ENCODE data around the gene TNFAIP8L3.

Gene TNFAIP8L3

GRCh38 chr15:51114437-51115119 lies 19.9 kb upstream of the TNFAIP8L3 start:
- no peak for DNase-seq

GRCh38 chr15:51112078-51112477 lies 17.4 kb upstream of the TNFAIP8L3 start:
- no peak for DNase-seq

GRCh38 chr15:51111061-51111460 lies 16.4 kb upstream of the TNFAIP8L3 start:
- DNase-seq, result no peak

GRCh38 chr15:51110171-51110570 lies 15.5 kb upstream of the TNFAIP8L3 start:
- DNase-seq, result no peak

GRCh38 chr15:51108933-51109550 lies 14.3 kb upstream of the TNFAIP8L3 start:
- DNase-seq, result no peak

GRCh38 chr15:51107612-51108011 lies 12.9 kb upstream of the TNFAIP8L3 start:
- no peak for DNase-seq

- no peak for DNase-seq
These were observed 11.8 kb upstream of the TNFAIP8L3 start for GRCh38 chr15:51106481-51106880.

- no peak for DNase-seq
These were observed 10.8 kb upstream of the TNFAIP8L3 start for GRCh38 chr15:51105430-51106016.

GRCh38 chr15:51104512-51104911 lies 9.8 kb upstream of the TNFAIP8L3 start:
- DNase-seq, result no peak

- no peak for DNase-seq
These were observed 8.6 kb upstream of the TNFAIP8L3 start for GRCh38 chr15:51103330-51103729.

GRCh38 chr15:51100785-51101489 lies 6.2 kb upstream of the TNFAIP8L3 start:
- DNase-seq, result no peak

- DNase-seq, result no peak
These were observed 4.5 kb upstream of the TNFAIP8L3 start for GRCh38 chr15:51099185-51099584.

- DNase-seq, result no peak
These were observed 3.6 kb upstream of the TNFAIP8L3 start for GRCh38 chr15:51098331-51098619.

GRCh38 chr15:51097553-51098330 lies 3.0 kb upstream of the TNFAIP8L3 start:
- DNase-seq, result no peak

GRCh38 chr15:51096976-51097375 lies 2.3 kb upstream of the TNFAIP8L3 start:
- DNase-seq, result no peak

- DNase-seq, result no peak
These were observed 1.1 kb upstream of the TNFAIP8L3 start for GRCh38 chr15:51095681-51096331.

- DNase-seq, result no peak
These were observed 684 bp downstream of the TNFAIP8L3 start for GRCh38 chr15:51093839-51094605.

GRCh38 chr15:51093488-51093838 lies 1.2 kb downstream of the TNFAIP8L3 start:
- no peak for DNase-seq

- DNase-seq, result no peak
These were observed 2.1 kb downstream of the TNFAIP8L3 start for GRCh38 chr15:51092480-51093040.

- DNase-seq, result no peak
These were observed 4.0 kb downstream of the TNFAIP8L3 start for GRCh38 chr15:51090753-51091152.

GRCh38 chr15:51089699-51090453 lies 4.8 kb downstream of the TNFAIP8L3 start:
- DNase-seq, result no peak

All from NCI-H2029 (cell line).